SK-N-SH (cell line): ENCODE data around the gene MRPS21. TPM values are rescaled to one million over a fixed set of nuclear protein-coding genes. Genes with fewer than 3 reads are reported as not detected.

Experiments used
- CTCF ChIA-PET: fragments of 300-600, 350-600 bp; formaldehyde crosslinking; extraction: SDS; loops from one replicate; lab custom pipeline; 2021; lab: Yijun Ruan, JAX
- POLR2A ChIA-PET: fragments of 350-600 bp; sonication (Branson Sonifier 250); formaldehyde crosslinking; extraction: SDS; loops from one replicate; lab custom pipeline; 2020; ENCODE audit warnings: antibody characterized with exemption, inconsistent platforms; lab: Yijun Ruan, JAX
- DNase-seq: peaks from one replicate; pipeline ENCODE4 v3.0.0; 2012
- H2AFZ ChIP-seq: fragments of 200-600 bp; sonication (generic); 2 replicates; pipeline ENCODE4 v1.8.1; 2016; ENCODE audit warnings: antibody characterized with exemption, mild to moderate bottlenecking, low read depth
- H3F3A ChIP-seq: fragments of 200-600 bp; sonication (generic); replicated peaks from 2 replicates; pipeline ENCODE3; 2016; ENCODE audit warnings: antibody characterized with exemption, mild to moderate bottlenecking; ENCODE audit not compliant: insufficient read depth
- H3K27ac ChIP-seq, 2 experiments: fragments of 200-500 bp in 1 of 2; fragments of 200-600 bp in 1 of 2; sonication (Bioruptor generic) in 1 of 2; sonication (generic), shearing (Covaris generic) in 1 of 2; 2 replicates each; pipeline versions ENCODE4 v1.5.1 to v1.6.1; 2014 to 2016; ENCODE audit warnings: low read depth in 2 of 2, inconsistent platforms in 1 of 2, low read length in 1 of 2, mild to moderate bottlenecking in 1 of 2, mixed read lengths in 1 of 2
- H3K27me3 ChIP-seq: fragments of 200-600 bp; sonication (generic), shearing (Covaris generic); 2 replicates; pipeline ENCODE4 v1.6.1; 2016; ENCODE audit warnings: mixed run types; ENCODE audit not compliant: insufficient read depth
- H3K36me3 ChIP-seq, 2 experiments: fragments of 200-500 bp in 1 of 2; fragments of 200-600 bp in 1 of 2; sonication (Bioruptor generic) in 1 of 2; sonication (generic) in 1 of 2; replicated peaks in 1 of 2; 2 replicates each; pipeline versions ENCODE3 to v1.5.1; 2014 to 2016; ENCODE audit warnings: low read length in 1 of 2, mild to moderate bottlenecking in 1 of 2; ENCODE audit not compliant: insufficient read depth in 2 of 2, control insufficient read depth in 1 of 2
- H3K4me1 ChIP-seq, 2 experiments: fragments of 200-500 bp in 1 of 2; fragments of 200-600 bp in 1 of 2; sonication (Bioruptor generic) in 1 of 2; sonication (generic), shearing (Covaris generic) in 1 of 2; 2 replicates each; pipeline versions ENCODE4 v1.5.1 to v1.6.1; 2014 to 2016; ENCODE audit warnings: low read depth in 1 of 2, low read length in 1 of 2, mixed run types in 1 of 2; ENCODE audit not compliant: insufficient read depth in 2 of 2, control insufficient read depth in 1 of 2
- H3K4me2 ChIP-seq: fragments of 200-600 bp; sonication (generic), shearing (Covaris generic); 2 replicates; pipeline ENCODE4 v1.6.1; 2017; ENCODE audit warnings: mixed run types
- H3K4me3 ChIP-seq, 2 experiments: fragments of 200-500 bp in 1 of 2; fragments of 200-600 bp in 1 of 2; sonication (Bioruptor generic) in 1 of 2; sonication (generic), shearing (Covaris generic) in 1 of 2; 2 replicates each; pipeline versions ENCODE4 v1.5.1 to v1.8.1; 2014 to 2016; ENCODE audit warnings: low read depth in 2 of 2, inconsistent platforms in 1 of 2, low read length in 1 of 2, mild to moderate bottlenecking in 1 of 2, mixed read lengths in 1 of 2, moderate library complexity in 1 of 2
- H3K79me2 ChIP-seq: fragments of 200-600 bp; sonication (generic); 2 replicates; pipeline ENCODE4 v1.8.1; 2017; ENCODE audit warnings: mild to moderate bottlenecking; ENCODE audit not compliant: insufficient read depth
- H3K9ac ChIP-seq: fragments of 200-600 bp; sonication (generic); 2 replicates; pipeline ENCODE4 v1.6.1; 2017; ENCODE audit warnings: mixed run types
- H3K9me2 ChIP-seq: fragments of 200-600 bp; sonication (generic); 2 replicates; pipeline ENCODE4 v1.6.1; 2017; ENCODE audit warnings: mixed run types
- H3K9me3 ChIP-seq: fragments of 200-600 bp; sonication (generic); 2 replicates; pipeline ENCODE4 v1.6.1; 2017; ENCODE audit warnings: mixed run types, mild to moderate bottlenecking, moderate library complexity
- H4K20me1 ChIP-seq: fragments of 200-600 bp; sonication (generic); 2 replicates; pipeline ENCODE4 v1.6.1; 2017; ENCODE audit warnings: mild to moderate bottlenecking, mixed run types; ENCODE audit not compliant: insufficient read depth
- FOSL2 ChIP-seq: IDR thresholded peaks from 2 replicates; pipeline ENCODE4 v1.4.0; 2012; ENCODE audit warnings: low read depth, mild to moderate bottlenecking, moderate library complexity, borderline replicate concordance
- FOXJ3 ChIP-seq: sonication (generic); formaldehyde crosslinking; IDR thresholded peaks from 2 replicates; pipeline ENCODE4 v1.5.1; 2020; ENCODE audit warnings: mild to moderate bottlenecking, missing genetic modification reagents
- JUND ChIP-seq: IDR thresholded peaks from 2 replicates; pipeline ENCODE4 v1.4.0; 2012
- MEF2A ChIP-seq: IDR thresholded peaks from 2 replicates; pipeline ENCODE4 v1.4.0; 2012; ENCODE audit warnings: low read depth, borderline replicate concordance
- MXI1 ChIP-seq: IDR thresholded peaks from 2 replicates; pipeline ENCODE4 v1.6.1; 2012; ENCODE audit warnings: mild to moderate bottlenecking, low read depth, low read length, improper control_type of control experiment
- POLR2AphosphoS5 ChIP-seq: IDR thresholded peaks from 2 replicates; pipeline ENCODE4 v1.6.1; 2012; ENCODE audit warnings: low read depth, low read length
- RAD21 ChIP-seq: IDR thresholded peaks from 2 replicates; pipeline ENCODE4 v1.6.1; 2012; ENCODE audit warnings: mild to moderate bottlenecking, low read length
- SMC3 ChIP-seq: IDR thresholded peaks from 2 replicates; pipeline ENCODE4 v1.6.1; 2012; ENCODE audit warnings: low read depth, low read length, improper control_type of control experiment
- TAF1 ChIP-seq: IDR thresholded peaks from 2 replicates; pipeline ENCODE4 v1.6.1; 2012; ENCODE audit warnings: low read depth, mild to moderate bottlenecking, low read length, moderate library complexity, borderline replicate concordance
- YY1 ChIP-seq: IDR thresholded peaks from 2 replicates; pipeline ENCODE4 v1.4.0; 2012; ENCODE audit warnings: low read depth, mild to moderate bottlenecking
- WGBS: methylation state at CpG from one replicate; pipeline ENCODE4 v1.1.6; 2017; ENCODE audit warnings: low lambda C conversion rate; 5-methylcytosine and 5-hydroxymethylcytosine counted together
- polyA plus RNA-seq, 3 experiments: library from polyadenylated mRNA; depleted of rRNA; stranded (reverse); fragments of >200 nt; gene quantifications; 2 replicates each; pipeline ENCODE4 v1.2.3, GENCODE V29; 2012
- TF ChIP-seq, protein P1 (sequence below): IDR thresholded peaks from 2 replicates; pipeline ENCODE4 v1.4.0; 2012; ENCODE audit warnings: low read depth
- TF ChIP-seq, protein P2 (sequence below): fragments of 200-600 bp; sonication (generic); IDR thresholded peaks from 2 replicates; pipeline ENCODE4 v1.6.1; 2017; ENCODE audit warnings: antibody characterized with exemption, mild to moderate bottlenecking, moderate library complexity
- TF ChIP-seq, protein P3 (sequence below): IDR thresholded peaks from 2 replicates; pipeline ENCODE4 v1.4.0; 2012; ENCODE audit warnings: low read depth, borderline replicate concordance

Gene MRPS21
- polyA plus RNA-seq, 1 of the 3 experiments (the other 2 are of a cell fraction) = 136 TPM

DNA sequence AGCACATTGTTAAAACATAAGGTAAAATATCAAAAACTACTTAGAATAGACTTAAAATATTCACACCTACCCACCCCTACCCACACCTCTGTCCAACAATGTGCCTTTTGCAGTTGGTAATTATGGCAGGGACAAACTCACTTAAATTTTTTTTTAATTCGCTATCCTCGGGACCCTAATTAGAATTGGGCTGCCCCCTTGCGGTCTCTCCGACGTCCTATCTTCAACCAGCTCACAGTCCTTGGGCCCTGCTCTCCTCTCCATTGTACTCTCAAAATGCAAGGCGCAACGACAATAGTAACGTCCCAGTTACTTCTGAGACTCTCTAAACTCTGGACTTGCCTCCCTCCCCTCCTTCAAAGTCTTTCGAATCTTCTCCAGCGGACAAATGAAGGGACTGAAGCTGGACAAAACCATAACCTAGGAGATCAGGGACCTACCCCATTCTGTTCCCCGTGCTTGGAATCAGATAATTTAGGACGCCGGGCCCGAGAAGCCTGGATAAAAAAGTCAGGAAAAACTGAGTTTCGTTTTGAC, 12.4 kb upstream of the MRPS21 start:
- Histone ChIP-seq H3F3A (peaks cover 5% of the 10 kb centered on the region), H3K27me3 (no peaks in the 10 kb centered on the region), H3K36me3 (no peaks in the 10 kb centered on the region), H3K27ac (peak overlapping the region in 1 of 2 experiments; percentile 68; a peak in 2 of 4 replicates), H3K4me3 (peak overlapping the region; percentile 29 to 45), H2AFZ (peak overlapping the region; percentile 93), H3K79me2 (no peaks in the 10 kb centered on the region; the same call in 1 of the 2 replicates), H4K20me1 (no peaks in the 10 kb centered on the region), H3K9me3 (no peaks in the 10 kb centered on the region), H3K9ac (peak overlapping the region; percentile 68), H3K4me2 (peak overlapping the region; percentile 64), H3K4me1 (peaks cover 4 to 14% of the 10 kb centered on the region in 2 experiments; a peak in 1 of 4 replicates), H3K9me2 (no peaks in the 10 kb centered on the region)
- ChIA-PET CTCF (interaction anchor here (0.7 to 6.2 kb wide), 12 partner anchors 9 to 280 kb away, joined by 3 to 110 read pairs (median 4); partner anchors contain the start of genes APH1A, C1orf54 and CA14), POLR2A (interaction anchor here (0.9 kb wide), 1 partner anchor 25 kb away, joined by 3 read pairs; no protein-coding TSS in a partner anchor)
- TF ChIP-seq TAF1 = no peak
- TF ChIP-seq, protein P1, sequence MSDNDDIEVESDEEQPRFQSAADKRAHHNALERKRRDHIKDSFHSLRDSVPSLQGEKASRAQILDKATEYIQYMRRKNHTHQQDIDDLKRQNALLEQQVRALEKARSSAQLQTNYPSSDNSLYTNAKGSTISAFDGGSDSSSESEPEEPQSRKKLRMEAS = no peak
- TF ChIP-seq YY1 = no peak
- no peak for TF ChIP-seq MXI1
- TF ChIP-seq, protein P2, sequence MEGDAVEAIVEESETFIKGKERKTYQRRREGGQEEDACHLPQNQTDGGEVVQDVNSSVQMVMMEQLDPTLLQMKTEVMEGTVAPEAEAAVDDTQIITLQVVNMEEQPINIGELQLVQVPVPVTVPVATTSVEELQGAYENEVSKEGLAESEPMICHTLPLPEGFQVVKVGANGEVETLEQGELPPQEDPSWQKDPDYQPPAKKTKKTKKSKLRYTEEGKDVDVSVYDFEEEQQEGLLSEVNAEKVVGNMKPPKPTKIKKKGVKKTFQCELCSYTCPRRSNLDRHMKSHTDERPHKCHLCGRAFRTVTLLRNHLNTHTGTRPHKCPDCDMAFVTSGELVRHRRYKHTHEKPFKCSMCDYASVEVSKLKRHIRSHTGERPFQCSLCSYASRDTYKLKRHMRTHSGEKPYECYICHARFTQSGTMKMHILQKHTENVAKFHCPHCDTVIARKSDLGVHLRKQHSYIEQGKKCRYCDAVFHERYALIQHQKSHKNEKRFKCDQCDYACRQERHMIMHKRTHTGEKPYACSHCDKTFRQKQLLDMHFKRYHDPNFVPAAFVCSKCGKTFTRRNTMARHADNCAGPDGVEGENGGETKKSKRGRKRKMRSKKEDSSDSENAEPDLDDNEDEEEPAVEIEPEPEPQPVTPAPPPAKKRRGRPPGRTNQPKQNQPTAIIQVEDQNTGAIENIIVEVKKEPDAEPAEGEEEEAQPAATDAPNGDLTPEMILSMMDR = peak; percentile 74
- no peak for TF ChIP-seq MEF2A
- TF ChIP-seq, protein P3, sequence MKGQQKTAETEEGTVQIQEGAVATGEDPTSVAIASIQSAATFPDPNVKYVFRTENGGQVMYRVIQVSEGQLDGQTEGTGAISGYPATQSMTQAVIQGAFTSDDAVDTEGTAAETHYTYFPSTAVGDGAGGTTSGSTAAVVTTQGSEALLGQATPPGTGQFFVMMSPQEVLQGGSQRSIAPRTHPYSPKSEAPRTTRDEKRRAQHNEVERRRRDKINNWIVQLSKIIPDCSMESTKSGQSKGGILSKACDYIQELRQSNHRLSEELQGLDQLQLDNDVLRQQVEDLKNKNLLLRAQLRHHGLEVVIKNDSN = no peak
- peak; percentile 60 for TF ChIP-seq RAD21
- TF ChIP-seq FOSL2 = no peak
- TF ChIP-seq FOXJ3 (CRISPR knock-in tag) = no peak
- no peak for TF ChIP-seq JUND
- TF ChIP-seq SMC3 = peak; percentile 52
- no peak for TF ChIP-seq POLR2AphosphoS5
- WGBS = 24% methylated on average over 15 of the region's 15 CpGs
- DNase-seq = peak; percentile 50
